Measurements from ENCODE around the gene PSMB11. TPM values are rescaled to one million over a fixed set of nuclear protein-coding genes. Genes with fewer than 3 reads are reported as not detected.

PSMB11 gene
- total RNA-seq, 1 experiment from 2014 or later, result not detected

DNA sequence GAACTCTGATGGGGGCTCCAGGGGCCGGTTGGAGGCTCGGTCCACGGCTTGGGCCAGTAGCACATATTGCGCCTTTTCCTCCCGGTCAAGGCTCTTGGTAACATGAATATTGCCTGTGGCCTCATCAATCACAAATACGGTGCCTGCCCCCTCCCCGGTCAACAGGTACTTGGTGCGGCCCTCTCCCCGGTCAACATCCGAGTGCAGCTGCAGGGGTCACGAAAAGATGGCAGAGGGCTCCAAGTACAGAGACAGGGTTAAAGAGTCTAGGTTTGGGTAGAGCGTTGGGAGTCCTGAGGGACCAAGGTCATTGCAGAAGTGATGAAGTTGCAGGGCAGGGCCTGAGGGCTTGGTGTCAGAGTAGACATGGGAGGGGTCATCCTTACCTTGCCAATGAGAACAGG lies 13.1 kb downstream of the PSMB11 start:
- DNase-seq (ENCODE audit: low spot score), result no peak
- in situ Hi-C loops (cut with HindIII; ENCODE audit: low sequenced_read_pairs), result no loop called here

DNA sequence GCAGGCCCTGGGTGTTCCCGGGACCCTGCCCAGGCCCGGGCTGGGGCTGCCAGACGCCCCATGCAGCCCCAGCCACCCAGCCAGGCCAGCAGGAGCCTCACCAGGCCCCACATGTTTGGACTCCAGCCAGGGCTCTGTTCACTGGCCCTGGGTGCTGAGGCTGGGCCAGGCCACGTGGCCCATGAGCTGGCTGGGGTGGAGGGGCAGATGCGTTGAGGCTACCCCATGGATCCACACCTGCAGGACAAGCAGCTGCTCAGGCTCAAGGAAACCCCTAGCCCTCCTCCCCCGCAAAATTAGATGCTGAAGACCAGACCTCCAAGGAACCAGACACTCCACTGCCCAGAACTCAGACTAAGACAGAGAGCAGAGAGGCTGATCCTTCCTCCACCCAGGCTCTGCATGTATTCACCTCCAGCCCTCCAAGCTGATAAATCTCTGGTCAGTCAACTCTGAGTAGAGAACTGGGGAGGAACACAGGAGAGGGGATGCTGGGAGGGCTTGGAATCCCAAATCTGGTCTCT lies 13.7 kb downstream of the PSMB11 start:
- DNase-seq (ENCODE audit: low spot score), result no peak
- in situ Hi-C loops (cut with HindIII; ENCODE audit: low sequenced_read_pairs), result no loop called here

DNA sequence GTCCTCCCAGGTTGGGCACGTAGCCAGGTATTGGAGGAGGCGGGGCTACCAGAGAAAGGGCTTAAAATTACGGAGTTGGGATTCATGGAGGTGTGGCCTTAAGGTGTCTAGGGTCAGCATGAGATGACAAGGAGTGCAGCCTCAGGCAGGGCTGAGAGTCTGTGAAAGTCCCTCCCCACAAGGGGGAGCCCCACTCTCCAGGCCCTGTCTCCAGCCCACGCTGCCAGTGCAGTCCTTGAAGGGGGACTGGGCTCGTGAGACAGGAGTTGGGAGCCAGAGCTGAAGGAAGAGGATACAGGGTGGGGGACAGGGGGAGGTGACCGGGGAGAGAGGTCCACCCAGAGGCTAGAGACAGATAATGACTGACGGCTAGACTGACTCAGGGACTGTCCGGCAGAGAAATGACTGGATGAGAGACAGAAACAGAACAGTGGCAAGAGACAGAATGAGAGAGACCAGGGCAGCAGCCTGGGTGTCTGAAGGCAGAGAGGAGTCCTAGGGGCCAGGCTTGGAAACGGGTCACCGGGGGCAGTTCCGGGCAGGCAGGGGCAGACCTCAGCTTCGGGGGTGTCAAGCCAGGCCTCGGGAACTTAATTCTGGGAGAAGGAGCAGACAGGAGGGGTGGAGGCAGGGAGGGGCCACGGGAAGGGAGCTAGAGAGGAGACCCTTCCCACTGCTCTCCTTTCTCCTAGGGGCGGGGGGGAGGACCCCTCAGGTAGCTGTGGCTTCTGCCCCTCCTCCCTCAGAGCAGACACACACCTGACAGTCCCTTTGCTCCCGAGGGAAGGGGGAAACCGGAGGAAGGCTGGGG lies 14.3 kb downstream of the PSMB11 start:
- in situ Hi-C loops (cut with HindIII; ENCODE audit: low sequenced_read_pairs), result no loop called here
- DNase-seq (ENCODE audit: low spot score), result peak; percentile 67

DNA sequence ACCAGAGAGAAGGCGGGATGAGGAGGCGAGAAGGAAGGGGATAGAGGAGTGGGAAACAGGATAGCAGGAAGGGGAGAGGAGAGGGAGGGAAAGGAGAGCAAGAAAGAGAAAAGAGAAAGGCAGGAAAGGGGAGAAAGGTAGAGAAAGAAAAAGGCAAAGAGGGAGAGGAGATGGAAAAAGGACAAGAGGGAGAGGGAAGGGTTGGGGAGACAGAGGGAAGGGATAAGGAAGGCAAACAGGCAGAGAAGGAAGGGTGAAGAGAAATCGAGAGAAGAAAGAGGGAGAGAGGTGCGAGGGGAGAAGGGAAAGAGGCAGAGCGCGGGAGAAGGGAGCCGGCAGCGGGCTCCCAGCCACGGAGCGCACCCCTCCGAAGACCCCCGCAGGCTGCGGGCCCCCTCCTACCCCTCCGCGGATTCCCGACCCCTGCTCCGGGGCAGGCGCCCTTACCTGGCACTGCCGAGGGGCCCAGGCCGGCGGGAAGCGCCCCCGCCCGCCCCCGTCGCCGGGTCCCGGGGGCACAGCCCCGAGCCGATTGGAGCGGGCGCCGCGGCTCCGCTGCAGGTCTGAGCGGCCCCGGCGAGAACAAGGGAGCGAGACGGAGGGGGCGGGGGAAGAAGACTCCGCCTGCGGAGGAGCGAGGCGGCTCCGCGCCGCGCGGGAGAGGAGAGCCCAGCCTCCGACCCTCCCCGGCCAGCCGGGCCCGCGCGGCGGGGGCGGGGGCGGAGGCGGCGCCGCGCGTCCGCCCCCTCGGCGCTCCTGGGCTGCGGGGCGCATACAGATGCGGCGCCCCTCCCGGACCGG lies 15.1 kb downstream of the PSMB11 start, which contains the start of gene CDH24:
Gene CDH24 (minus strand): TSS at position 565 of the 801 bp plus-strand sequence. CDS start 1,787 bp downstream, outside the sequence.
- DNase-seq (ENCODE audit: low spot score), result peak; percentile 69

DNA sequence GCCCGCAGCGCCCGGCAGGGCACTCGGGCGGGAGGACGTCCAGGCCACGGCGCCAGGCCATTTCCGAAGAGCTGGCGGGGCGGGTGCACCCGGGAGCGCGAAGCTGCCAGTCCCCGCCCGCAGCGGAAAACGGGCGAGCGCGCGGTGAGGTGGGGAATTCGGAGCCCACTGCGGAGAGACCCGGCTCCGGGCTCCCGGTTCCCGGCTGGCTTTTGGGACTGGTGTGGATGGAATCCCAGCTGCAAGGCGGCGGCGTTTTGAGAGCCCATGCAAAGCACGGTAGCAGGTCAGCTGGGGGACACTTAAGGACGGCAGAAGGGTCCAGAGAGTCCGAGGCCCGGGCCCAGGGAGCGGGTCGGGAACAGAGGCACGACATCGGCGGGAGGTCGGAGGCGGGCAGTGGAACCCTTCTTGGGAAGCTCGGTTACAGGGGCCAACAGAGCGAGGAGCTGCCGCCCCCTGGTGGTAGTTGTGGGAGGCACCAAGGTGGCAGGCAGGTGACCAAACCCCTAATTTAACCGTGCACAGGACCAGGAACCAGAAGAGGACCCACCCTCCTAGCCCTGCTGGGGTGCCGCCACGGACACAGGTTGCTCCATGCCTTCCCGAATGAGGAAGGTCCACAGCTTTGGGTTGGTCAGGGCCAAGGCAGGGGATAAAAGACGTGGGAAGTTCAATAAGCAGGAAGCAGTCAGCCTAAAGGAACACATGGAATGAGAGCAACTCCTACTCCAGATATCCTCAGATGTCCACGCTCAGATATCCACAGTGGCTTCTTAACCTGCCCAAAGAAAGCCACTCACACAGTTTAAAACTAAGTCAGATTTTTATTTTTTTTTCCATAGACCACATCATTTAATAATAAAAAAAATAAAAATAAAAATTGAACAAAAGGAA lies 16.0 kb downstream of the PSMB11 start:
- peak; percentile 89 for DNase-seq (ENCODE audit: low spot score)
- in situ Hi-C loops (cut with HindIII; ENCODE audit: low sequenced_read_pairs), result no loop called here

More for the DNA sequence above, 15.1 kb downstream of the PSMB11 start, which contains the start of gene CDH24:
- in situ Hi-C loops (cut with HindIII; ENCODE audit: low sequenced_read_pairs), result no loop called here

DNA sequence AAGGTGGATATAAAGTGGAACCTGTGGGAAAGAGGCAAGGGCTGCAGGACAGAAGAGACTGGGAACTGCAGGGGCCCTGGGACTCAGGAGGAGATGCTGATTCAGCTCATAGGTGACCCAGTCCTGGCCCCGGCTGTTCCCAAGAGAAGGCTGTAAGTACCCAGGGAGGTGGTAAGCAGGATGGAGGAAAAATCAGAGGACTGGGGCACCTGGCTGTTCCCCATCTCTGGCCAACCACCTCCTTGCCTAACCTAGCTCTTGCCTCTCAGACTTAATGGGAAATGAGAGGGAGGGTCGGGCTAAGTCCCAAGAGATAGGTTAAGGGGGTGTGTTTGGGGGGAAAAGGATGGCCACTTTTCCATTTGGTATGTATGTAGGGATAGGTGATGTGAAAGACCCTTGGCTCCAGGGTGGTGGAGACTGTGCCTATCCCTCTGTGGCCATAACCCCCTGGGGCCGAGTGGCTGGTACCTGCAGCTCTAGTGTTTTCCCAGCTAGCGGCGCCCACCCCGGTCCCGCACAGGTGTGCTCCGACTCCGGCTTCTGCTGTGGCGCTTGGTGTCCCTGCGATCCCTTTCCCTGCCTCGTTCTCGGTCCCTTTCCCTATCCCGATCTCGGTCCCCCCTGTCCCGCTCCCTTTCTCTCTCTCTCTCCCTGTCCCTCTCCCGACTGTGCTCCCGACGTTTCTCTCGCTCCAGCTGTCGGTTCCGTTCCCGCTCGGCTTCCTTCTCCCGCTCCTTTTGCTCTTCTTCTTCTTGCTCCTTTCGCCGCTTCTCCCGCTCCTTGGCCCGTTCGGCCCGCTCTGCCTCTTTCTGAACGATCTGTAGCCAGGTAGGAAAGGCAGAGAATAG lies 16.9 kb downstream of the PSMB11 start:
- in situ Hi-C loops (cut with HindIII; ENCODE audit: low sequenced_read_pairs), result no loop called here

DNA sequence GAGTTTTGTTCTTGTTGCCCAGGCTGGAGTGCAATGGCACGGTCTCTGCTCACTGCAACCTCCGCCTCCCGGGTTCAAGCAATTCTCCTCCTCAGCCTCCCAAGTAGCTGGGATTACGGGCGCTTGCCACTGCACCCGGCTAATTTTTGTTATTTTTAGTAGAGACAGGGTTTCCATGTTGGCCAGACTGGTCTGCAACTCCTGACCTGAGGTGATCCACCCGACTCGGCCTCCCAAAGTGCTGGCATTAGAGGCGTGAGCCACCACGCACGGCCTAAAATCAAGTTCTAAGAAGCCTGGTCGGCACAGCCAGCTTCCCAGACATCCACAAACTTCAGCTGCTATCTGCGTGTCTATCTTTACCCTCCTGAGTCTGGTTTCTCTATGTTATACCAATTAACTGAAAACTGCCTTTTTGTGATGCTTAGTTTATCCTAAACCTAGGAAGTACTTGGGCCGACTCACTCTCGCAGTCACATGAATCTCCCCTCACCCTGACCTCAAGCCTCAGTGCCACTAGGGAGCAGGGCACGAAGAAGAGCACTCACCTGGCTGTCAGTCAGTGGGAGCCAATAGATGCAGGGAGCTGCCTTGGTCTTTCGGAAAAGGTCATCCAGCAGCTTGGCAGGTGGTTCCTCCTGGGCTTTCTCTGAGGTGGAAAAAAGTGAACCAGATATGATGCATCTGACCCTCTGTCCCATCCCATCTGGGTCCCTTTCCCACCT lies 18.7 kb downstream of the PSMB11 start:
- in situ Hi-C loops (cut with HindIII; ENCODE audit: low sequenced_read_pairs), result loop anchor here (10.0 kb wide), 1 partner anchor 76 kb away; the partner anchor contains the start of gene AJUBA
- no peak for DNase-seq (ENCODE audit: low spot score)

More for the DNA sequence above, 16.9 kb downstream of the PSMB11 start:
- DNase-seq (ENCODE audit: low spot score), result no peak

DNA sequence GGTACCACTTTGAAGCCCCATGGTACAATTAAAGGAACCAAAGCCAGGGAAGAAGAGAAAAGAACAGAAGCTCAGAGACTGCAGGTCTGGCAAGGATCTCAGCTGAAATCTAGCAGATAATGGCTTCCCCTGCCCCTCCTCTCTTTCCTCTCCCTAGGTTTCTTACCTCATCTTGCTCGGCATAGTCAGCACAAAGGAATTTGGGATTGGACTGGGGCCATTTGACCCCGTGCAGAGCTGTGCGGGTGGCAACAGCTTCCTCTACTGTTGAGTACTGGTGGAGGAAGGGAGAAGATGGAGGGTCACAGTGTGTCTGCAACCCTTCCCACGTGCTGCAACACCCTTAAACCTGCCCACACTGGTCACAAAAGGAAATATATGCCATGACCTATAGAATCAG lies 20.0 kb downstream of the PSMB11 start:
- in situ Hi-C loops (cut with HindIII; ENCODE audit: low sequenced_read_pairs), result loop anchor here (10.0 kb wide), 1 partner anchor 77 kb away; the partner anchor contains the start of gene AJUBA
- no peak for DNase-seq (ENCODE audit: low spot score)

DNA sequence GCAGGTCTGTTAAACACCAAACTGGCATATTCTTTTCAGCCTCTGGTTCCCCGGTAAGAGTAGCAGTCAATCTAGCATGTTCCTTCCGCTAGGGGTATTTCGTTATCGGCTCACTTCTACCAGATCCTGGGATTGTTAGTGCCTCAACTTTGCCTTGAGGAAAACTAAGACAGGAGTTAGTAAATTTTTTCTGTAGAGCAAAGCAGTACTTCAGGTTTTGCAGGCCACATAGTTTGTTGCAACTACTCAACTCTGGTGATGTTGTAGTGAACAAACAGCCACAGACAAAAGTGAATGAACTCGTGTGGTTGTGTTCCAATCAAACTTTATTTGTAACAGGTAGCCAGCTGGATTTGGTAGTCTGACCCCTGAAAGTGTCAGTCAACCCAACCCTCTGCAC lies 21.6 kb downstream of the PSMB11 start:
- DNase-seq (ENCODE audit: low spot score), result no peak
- in situ Hi-C loops (cut with HindIII; ENCODE audit: low sequenced_read_pairs), result loop anchor here (10.0 kb wide), 1 partner anchor 79 kb away; the partner anchor contains the start of gene AJUBA

DNA sequence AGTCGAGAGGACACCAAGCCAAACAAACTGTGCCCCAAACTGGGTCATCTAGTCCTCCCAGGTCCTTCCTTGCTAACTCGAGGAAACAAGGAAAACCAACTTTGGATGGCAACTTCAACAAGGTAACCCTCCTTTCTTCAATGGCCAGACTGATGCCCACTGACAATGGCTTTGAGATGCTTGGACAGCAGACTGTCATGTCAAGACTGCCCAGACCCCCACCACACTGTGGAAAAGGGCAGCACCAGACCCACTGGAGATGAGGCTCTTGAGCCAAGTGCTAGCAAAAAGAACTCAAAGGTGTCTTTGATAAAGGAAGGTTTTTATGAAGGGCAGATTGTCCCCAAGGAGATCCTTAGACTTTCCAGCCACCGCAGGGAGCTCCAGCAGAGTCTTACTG lies 24.4 kb downstream of the PSMB11 start:
- in situ Hi-C loops (cut with HindIII; ENCODE audit: low sequenced_read_pairs), result loop anchor here (10.0 kb wide), 1 partner anchor 82 kb away; the partner anchor contains the start of gene AJUBA
- DNase-seq (ENCODE audit: low spot score), result no peak

DNA sequence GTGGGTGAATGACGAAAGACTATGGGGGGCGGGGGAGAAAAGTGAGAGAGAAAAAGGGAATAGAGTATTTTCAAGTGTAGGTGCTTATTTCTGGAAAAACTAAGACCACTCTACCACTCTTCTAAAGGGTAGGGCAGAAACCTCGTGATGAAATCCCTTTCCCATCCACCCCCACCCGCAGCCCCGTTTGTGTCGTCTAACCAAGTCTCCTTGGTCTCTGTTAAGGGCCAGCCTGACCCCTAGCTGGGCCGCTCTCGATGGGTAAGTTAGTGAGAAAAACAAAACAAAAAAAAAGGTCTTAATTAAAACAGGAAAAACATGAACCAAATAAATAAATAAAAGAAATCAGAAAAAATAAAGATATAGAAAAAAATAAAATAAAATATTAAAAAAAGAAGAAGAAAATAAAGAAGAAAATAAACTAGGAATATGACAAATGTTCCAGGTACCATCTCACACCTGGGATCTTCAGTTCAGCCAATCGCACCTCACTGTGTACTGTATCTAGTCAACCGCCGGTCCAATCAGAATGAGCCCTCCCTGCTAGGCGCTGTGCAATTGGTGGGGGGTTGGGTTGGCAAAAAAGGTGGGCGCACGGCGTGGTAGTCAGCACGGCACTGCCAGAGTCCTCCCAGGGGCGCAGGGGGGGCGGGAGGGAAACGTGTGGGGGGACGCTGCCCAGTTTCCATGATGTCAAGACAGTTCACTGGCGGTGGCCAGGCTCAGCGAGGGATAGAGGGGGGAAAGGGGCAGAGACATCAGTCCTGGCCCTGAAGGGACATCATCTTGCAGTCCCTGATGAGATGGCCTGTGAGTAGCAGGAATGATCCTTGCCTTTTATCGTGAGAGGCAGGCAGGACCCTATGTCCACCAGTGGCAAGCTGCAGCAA lies 25.1 kb downstream of the PSMB11 start:
- in situ Hi-C loops (cut with HindIII; ENCODE audit: low sequenced_read_pairs), result loop anchor here (10.0 kb wide), 1 partner anchor 82 kb away; the partner anchor contains the start of gene AJUBA
- no peak for DNase-seq (ENCODE audit: low spot score)

DNA sequence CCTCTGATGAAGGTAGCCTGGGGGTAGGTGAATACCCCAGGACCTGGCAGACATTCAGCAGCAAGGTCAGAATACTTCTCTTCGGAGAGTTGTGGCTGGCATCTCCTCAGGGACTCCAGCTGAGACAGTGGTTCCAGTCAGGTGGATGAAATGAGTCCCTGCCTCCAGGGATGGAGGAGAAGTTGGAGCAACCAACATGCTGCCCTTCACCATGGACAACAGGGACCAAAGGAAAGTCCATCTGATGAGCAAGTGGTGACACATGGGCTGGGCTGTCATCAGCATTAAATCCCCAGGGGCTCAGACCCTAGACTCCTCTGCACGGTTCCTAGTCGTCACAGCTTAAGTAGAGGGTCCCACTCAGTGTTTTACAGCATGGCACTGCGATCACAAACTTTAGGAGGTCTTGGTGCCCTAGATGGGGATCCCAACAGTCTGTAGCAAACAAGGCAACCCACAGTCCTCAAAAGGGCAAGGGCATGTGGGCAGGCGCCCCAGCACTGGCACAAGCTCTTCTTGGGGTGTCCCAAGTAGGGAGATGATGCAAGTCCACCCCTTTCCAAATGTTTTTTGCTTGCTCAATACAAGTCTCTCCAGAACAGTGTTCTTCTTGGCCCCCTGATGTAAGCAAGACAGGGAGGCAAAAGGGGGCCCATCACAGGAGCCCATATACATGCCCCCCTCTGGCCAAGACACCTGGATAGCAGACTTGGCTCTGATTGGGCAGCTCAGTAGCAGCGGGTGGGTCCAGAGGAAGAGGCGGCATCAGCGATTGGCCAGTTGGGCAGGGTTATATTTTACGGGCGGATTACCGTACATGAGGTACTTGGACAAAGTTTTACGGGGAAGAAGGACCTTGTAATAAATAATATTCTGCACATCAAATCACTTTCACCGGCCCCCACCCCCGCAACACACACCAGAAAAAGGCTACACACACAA lies 26.1 kb downstream of the PSMB11 start:
- DNase-seq (ENCODE audit: low spot score), result peak; percentile 23
- in situ Hi-C loops (cut with HindIII; ENCODE audit: low sequenced_read_pairs), result loop anchor here (10.0 kb wide), 1 partner anchor 83 kb away; the partner anchor contains the start of gene AJUBA

DNA sequence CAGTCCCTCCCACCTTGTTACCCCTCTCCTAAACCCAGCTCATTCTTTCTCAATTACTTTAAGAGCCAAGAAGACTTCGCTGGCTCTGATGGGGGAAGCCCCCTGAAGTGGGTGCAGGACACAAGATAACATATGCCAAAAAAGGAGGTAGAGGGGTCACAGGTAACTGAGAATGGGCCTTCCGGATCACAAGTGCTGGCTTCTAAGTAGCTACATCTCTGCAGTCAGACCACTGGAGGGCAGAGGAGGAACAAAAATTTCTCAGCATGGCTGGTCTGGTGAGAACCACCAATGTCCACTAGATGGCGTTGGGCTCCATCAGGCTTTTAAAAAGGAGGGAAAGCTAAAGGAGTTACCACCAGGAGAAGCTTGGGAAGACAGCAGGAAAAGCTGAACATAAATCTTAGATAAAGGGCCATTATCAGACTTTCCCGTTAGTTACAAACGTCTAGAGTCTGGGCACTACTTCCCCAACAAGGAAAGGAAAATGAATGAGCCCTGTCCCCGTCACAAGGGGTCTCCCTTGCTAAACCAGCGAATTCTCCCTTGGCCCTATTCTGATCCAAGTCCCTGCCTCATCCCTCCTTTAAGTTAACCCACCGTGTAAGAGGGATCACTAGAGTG lies 26.9 kb downstream of the PSMB11 start:
- in situ Hi-C loops (cut with HindIII; ENCODE audit: low sequenced_read_pairs), result loop anchor here (10.0 kb wide), 1 partner anchor 84 kb away; the partner anchor contains the start of gene AJUBA
- peak; percentile 95 for DNase-seq (ENCODE audit: low spot score)

DNA sequence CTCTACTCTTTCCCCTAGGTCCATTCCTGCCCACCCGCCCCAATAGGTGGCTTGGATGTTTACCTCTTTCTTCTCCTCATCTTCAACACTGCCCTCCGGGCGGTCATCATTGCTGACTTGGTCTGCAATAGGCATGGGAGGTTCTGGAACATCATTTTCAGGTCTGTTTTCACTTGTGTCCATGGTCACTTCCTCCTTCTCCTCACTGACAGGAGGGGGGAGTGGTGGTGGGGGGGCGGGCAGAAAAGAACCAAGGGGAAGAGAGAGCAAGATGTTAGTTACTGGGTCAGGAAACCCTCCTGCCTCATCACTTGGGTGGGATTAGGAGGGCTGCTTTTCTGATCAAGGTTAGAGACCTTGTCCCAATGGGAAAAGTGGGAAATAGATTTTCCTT lies 27.4 kb downstream of the PSMB11 start:
- in situ Hi-C loops (cut with HindIII; ENCODE audit: low sequenced_read_pairs), result loop anchor here (10.0 kb wide), 1 partner anchor 85 kb away; the partner anchor contains the start of gene AJUBA
- no peak for DNase-seq (ENCODE audit: low spot score)

Measured in G401 (cell line).